ENCODE results near the gene CHRNE. TPM values are rescaled to one million over a fixed set of nuclear protein-coding genes. Genes with fewer than 3 reads are reported as not detected.

Gene CHRNE
- total and polyA plus RNA-seq, 2 of the 8 experiments (the other 6 are each of a cell fraction or from before 2014, with no cell fraction given), result 0.15 to 0.33 TPM

DNA sequence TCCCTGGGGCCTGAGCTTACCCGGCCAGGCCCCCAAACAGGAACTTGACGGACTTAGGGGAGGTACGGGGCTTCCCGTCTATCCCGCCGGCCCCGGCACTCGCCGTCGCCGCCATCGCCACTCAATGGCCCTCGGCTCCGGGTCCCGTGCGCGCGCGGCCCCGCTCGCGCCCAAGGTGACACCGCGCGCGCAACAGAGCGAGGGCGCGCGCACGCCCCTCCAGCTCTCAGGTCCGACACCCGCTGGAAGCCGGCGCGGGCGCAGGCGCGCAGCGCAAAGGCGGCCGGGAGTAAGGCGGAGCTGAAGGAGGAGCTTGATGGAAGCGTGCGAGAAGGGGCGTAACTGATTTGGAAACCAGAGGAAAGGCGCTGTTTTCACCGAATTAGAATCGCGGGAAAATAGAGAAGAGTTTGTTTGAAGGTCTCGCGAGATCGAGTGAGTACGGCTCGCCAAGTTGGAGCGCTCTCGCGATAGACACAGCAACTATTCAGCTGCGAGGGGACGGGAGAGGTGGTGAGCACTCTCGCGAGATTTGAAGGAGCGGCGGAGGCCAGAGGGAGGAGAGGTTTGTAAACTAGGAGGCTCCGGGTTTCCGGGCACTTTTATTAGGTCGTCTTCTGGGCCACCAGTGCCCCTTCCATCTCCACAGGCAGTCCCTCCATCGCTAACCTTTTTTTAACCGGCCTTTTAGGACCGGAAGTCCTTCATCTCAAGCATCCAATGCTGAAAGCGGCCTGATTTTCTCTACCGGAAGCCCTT, 37.1 kb upstream of the CHRNE start, which contains the start of the genes RNF167 and SLC25A11 (continued):
- TF ChIP-seq TCF12 (IDR thresholded peaks at IDR 0.05; ENCODE audit: low read depth, low read length) (no peak), CHD2 (IDR thresholded peaks at IDR 0.05; ENCODE audit: low read length) (peak; percentile 100), PHF8 (conservative IDR thresholded peaks at IDR 0.05; ENCODE audit: low read depth, low read length) (peak; percentile 84), KDM4A (IDR thresholded peaks at IDR 0.05; ENCODE audit: low read depth, low read length, severe bottlenecking) (peak; percentile 100), CBX5 (IDR thresholded peaks at IDR 0.05; ENCODE audit: low read depth, low read length) (no peak), YY1 (IDR thresholded peaks at IDR 0.05; ENCODE audit: low read depth, low read length) (0 out of 2 replicates have a peak, but pooled peaks have one; percentile 68), MAX (IDR thresholded peaks at IDR 0.05) (peak; percentile 52), POU5F1 (IDR thresholded peaks at IDR 0.05; ENCODE audit: low read depth, low read length) (no peak), CHD1 (IDR thresholded peaks at IDR 0.05; ENCODE audit: low read depth, low read length) (no peak), RBBP5 (IDR thresholded peaks at IDR 0.05; ENCODE audit: borderline replicate concordance, low read depth, low read length) (peak; percentile 31; the same call in 1 of the 2 replicates), TBP (IDR thresholded peaks at IDR 0.05; ENCODE audit: low read depth, low read length) (peak; percentile 45), SIX5 (IDR thresholded peaks at IDR 0.05; ENCODE audit: low read depth, low read length) (no peak), TAF1 (IDR thresholded peaks at IDR 0.05; ENCODE audit: low read depth, low read length) (peak; percentile 70), TEAD4 (IDR thresholded peaks at IDR 0.05; ENCODE audit: low read depth, low read length) (no peak), POLR2AphosphoS5 (IDR thresholded peaks at IDR 0.05; ENCODE audit: low read depth, low read length) (peak; percentile 58; the same call in 1 of the 2 replicates), CREB1 (IDR thresholded peaks at IDR 0.05) (no peak; the same call in 1 of the 2 replicates), CTBP2 (IDR thresholded peaks at IDR 0.05; ENCODE audit: borderline replicate concordance, insufficient read depth, insufficient read length, low read length) (no peak), JUN (IDR thresholded peaks at IDR 0.05; ENCODE audit: low read depth, low read length) (no peak), RFX5 (IDR thresholded peaks at IDR 0.05; ENCODE audit: borderline replicate concordance, low read depth, low read length) (no peak), ASH2L (IDR thresholded peaks at IDR 0.05; ENCODE audit: low read length) (peak; percentile 9), FOSL1 (IDR thresholded peaks at IDR 0.05; ENCODE audit: insufficient read depth, low read depth, low read length) (no peak), POLR2A (IDR thresholded peaks at IDR 0.05; ENCODE audit: control extremely low read depth in 1 of 2, low read depth in 2 of 2, low read length in 2 of 2) (peak; percentile 76 to 85), TAF7 (optimal IDR thresholded peaks at IDR 0.05; ENCODE audit: borderline replicate concordance, low read depth, low read length) (peak; percentile 64), ZNF274 (IDR thresholded peaks at IDR 0.05; ENCODE audit: borderline replicate concordance, extremely low read depth, low read length) (no peak)
- TF ChIP-seq, protein P1, sequence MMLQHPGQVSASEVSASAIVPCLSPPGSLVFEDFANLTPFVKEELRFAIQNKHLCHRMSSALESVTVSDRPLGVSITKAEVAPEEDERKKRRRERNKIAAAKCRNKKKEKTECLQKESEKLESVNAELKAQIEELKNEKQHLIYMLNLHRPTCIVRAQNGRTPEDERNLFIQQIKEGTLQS (IDR thresholded peaks at IDR 0.05; ENCODE audit: insufficient read depth, low read depth, low read length), result no peak

All from H1 (cell line).